ENCODE measurements around the gene KRT13. TPM values are rescaled to one million over a fixed set of nuclear protein-coding genes. Genes with fewer than 3 reads are reported as not detected.

KRT13 gene
- total and polyA plus RNA-seq, 9 of the 15 experiments (the other 6 are each of a cell fraction or from before 2014, with no cell fraction given): 0.11 to 1.1 (median 0.24) TPM; not detected in 3

GRCh38 chr17:41527063-41528023 is 21.9 kb upstream of the KRT13 start (continued):
- TF ChIP-seq ZBTB9 (CRISPR knock-in tag; IDR thresholded peaks at IDR 0.05) (0 out of 2 replicates have a peak, but pooled peaks have one; percentile 52), E2F1 (CRISPR knock-in tag; IDR thresholded peaks at IDR 0.05) (0 out of 2 replicates have a peak, but pooled peaks have one; percentile 55), MTA2 (IDR thresholded peaks at IDR 0.05; ENCODE audit: low read depth) (no peak), ATF6 (CRISPR knock-in tag; IDR thresholded peaks at IDR 0.05) (0 out of 2 replicates have a peak, but pooled peaks have one; percentile 35), HDAC6 (IDR thresholded peaks at IDR 0.05; ENCODE audit: low read depth, low read length) (no peak), SMARCA5 (IDR thresholded peaks at IDR 0.05) (no peak), SRSF9 (IDR thresholded peaks at IDR 0.05; ENCODE audit: borderline replicate concordance, low read depth, low read length) (no peak), LARP7 (IDR thresholded peaks at IDR 0.05) (0 out of 2 replicates have a peak, but pooled peaks have one; percentile 30), HBP1 (CRISPR knock-in tag; IDR thresholded peaks at IDR 0.05) (0 out of 2 replicates have a peak, but pooled peaks have one; percentile 22), EGR1 (conservative IDR thresholded peaks at IDR 0.05) (peak; percentile 73), ZBTB26 (CRISPR knock-in tag; IDR thresholded peaks at IDR 0.05) (no peak), NFIC (IDR thresholded peaks at IDR 0.05) (peak; percentile 34; the same call in 1 of the 2 replicates), SP1 (CRISPR knock-in tag; IDR thresholded peaks at IDR 0.05) (peak; percentile 42), SAP30 (IDR thresholded peaks at IDR 0.05; ENCODE audit: borderline replicate concordance, insufficient read depth, low read depth, low read length, poor library complexity, severe bottlenecking) (peak; percentile 7), CCNT2 (IDR thresholded peaks at IDR 0.05; ENCODE audit: borderline replicate concordance, extremely low read depth, insufficient read length, low read depth, low read length) (peak; percentile 33), MAZ (CRISPR knock-in tag; conservative IDR thresholded peaks at IDR 0.05 in 1 of 2, IDR thresholded peaks at IDR 0.05 in 1 of 2) (peak; percentile 47 to 74; a peak in 3 of 4 replicates)
